Caki2 (cell line): Measurements from ENCODE around the gene ACSM3. TPM values are rescaled to one million over a fixed set of nuclear protein-coding genes. Genes with fewer than 3 reads are reported as not detected.

Experiments used
- DNase-seq: peaks from one replicate; pipeline ENCODE4 v3.0.0-alpha.2; 2015; ENCODE audit warnings: low read depth
- in situ Hi-C: cut with HindIII; loops from 2 replicates; pipeline ENCODE4 v1.10.0; 2016; ENCODE audit warnings: low sequenced_read_pairs, low pct_unique_long_range_greater_than_20kb, mixed read lengths
- total RNA-seq: library from RNA; depleted of rRNA; stranded (reverse); fragments of >200 nt; shearing (Covaris generic); gene quantifications from 2 replicates; pipeline ENCODE4 v1.2.3, GENCODE V29; 2014; ENCODE audit warnings: low replicate concordance; rRNA removed

The ACSM3 gene
- total RNA-seq, 1 experiment from 2014 or later: 48.5 TPM

DNA sequence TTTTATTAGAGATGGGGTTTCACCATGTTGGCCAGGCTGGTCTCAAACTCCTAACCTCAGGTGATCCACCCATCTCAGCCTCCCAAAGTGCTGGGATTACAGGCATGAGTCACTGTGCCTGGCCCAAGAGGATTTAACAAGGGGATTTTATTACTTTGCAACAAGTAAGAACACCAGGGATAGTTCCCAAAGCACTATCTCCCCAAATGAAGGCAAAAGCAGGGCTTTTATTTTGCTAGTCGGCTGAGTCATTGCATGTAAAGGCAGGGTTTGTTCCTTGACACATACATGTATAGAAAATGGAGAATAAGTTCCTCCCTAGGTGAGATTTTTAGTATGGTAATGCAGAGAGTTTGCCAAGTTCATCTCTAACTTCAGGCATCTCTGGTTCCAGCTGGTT is 66.6 kb downstream of the ACSM3 start:
- DNase-seq: no peak
- in situ Hi-C loops: no loop called here

GRCh38 chr16:20833086-20833485 is 69.3 kb downstream of the ACSM3 start:
- in situ Hi-C loops: no loop called here
- no peak for DNase-seq

GRCh38 chr16:20838240-20838639 is 74.4 kb downstream of the ACSM3 start:
- in situ Hi-C loops: no loop called here

GRCh38 chr16:20839504-20839903 is 75.7 kb downstream of the ACSM3 start:
- in situ Hi-C loops: no loop called here

More at GRCh38 chr16:20838240-20838639, 74.4 kb downstream of the ACSM3 start:
- DNase-seq: no peak

DNA sequence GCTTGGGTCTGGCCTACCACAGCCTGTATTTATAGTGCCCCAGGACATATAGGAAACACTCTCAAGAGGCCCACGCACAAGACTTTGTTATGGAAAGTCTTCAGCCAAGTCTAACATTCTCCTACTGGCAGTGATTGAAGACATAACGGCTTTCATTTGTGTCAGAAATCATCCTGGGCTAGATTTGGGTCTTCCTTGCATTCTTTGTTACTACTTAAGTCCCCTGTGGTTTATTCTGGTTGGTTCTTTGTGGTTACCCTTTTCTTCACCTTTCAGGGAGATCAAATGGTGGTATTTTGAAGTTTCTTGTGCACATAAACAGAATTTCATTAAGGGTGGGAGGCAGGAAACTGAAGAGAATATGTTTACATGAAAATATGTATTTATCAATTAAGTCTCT is 80.2 kb downstream of the ACSM3 start:
- no peak for DNase-seq
- in situ Hi-C loops: no loop called here

More at GRCh38 chr16:20839504-20839903, 75.7 kb downstream of the ACSM3 start:
- DNase-seq: no peak

GRCh38 chr16:20844588-20844987 is 80.8 kb downstream of the ACSM3 start:
- in situ Hi-C loops: no loop called here
- no peak for DNase-seq

GRCh38 chr16:20846030-20846429 is 82.2 kb downstream of the ACSM3 start:
- DNase-seq: no peak
- in situ Hi-C loops: no loop called here

DNA sequence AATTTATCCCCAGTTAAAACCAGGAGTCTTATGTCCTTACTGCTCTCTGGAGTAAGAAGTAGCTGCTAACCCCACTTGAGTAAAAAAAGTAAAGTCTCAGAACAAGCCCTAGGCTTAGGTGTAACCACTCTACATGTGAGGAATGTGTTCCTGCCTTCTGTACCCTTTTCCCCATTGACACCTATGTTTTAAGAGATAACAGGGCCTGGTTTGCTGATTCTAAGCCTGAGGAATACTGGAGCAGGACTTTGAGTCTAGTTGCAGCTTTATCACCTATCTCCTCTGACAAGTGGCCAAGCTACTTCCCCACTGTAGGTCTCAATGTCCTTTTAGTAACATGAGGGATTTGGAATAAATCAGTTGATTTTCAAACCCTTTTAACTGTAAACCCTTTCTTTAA is 82.7 kb downstream of the ACSM3 start:
- DNase-seq: no peak
- in situ Hi-C loops: no loop called here

Other genes with a start within 250 kb of the ACSM3 start
- gene ACSM2B, start 187.6 kb upstream of the ACSM3 start, total RNA-seq: not detected in 2 replicates
- 1.0 and 3.7 TPM in 2 replicates for gene ACSM1, start 66.3 kb upstream of the ACSM3 start, total RNA-seq
- gene THUMPD1, start 22.2 kb upstream of the ACSM3 start, total RNA-seq: 26.5 and 54.0 TPM in 2 replicates
- 11.6 and 19.0 TPM in 2 replicates for gene ERI2, start 42.5 kb downstream of the ACSM3 start, total RNA-seq
- 10.8 and 21.3 TPM in 2 replicates for gene REXO5, start 42.5 kb downstream of the ACSM3 start, total RNA-seq
- 5.1 and 9.8 TPM in 2 replicates for gene DCUN1D3, start 136.3 kb downstream of the ACSM3 start, total RNA-seq
- gene LYRM1, start 136.8 kb downstream of the ACSM3 start, total RNA-seq: 35.6 and 52.1 TPM in 2 replicates